Mucosa of descending colon (tissue), 3 donors: Measurements from ENCODE around the gene GPR142. TPM values are rescaled to one million over a fixed set of nuclear protein-coding genes. Genes with fewer than 3 reads are reported as not detected.

ENCODE experiments used
- ATAC-seq: fragments of 200-7000 bp; cut with Tn5 transposase; one replicate; pipeline ENCODE4 v1.9.1; 2020; ENCODE audit warnings: mild to moderate bottlenecking, moderate library complexity
- DNase-seq, 3 donors: peaks; one replicate each; pipeline ENCODE4 v3.0.0-alpha.2; 2020
- H3K36me3 ChIP-seq: fragments of 200-600 bp; one replicate; pipeline ENCODE4 v1.8.0; 2021; ENCODE audit warnings: low read depth, mild to moderate bottlenecking
- H3K4me1 ChIP-seq: fragments of 200-600 bp; one replicate; pipeline ENCODE4 v1.8.0; 2021; ENCODE audit warnings: low read depth, mild to moderate bottlenecking
- H3K4me3 ChIP-seq: fragments of 200-600 bp; one replicate; pipeline ENCODE4 v1.8.0; 2021; ENCODE audit warnings: mild to moderate bottlenecking
- H3K9me3 ChIP-seq: fragments of 200-600 bp; one replicate; pipeline ENCODE4 v1.8.0; 2021; ENCODE audit warnings: mild to moderate bottlenecking
- intact Hi-C, 2 donors: fragments of 100-400 bp; cut with DNase I in 1 of 2; cut with micrococcal nuclease in 1 of 2; formaldehyde crosslinking; loops; one replicate each; pipeline versions ENCODE4 v1.11.0 to v1.11.1; 2022; cut with DNase I, micrococcal nuclease
- total RNA-seq, 3 donors: library from RNA; stranded (reverse); fragmentation: NEBNext Ultra II Directional in 2 of 3; extraction: Animal tissue kit (Norgen Biotek cat#: 25700) in 2 of 3; gene quantifications; one replicate each; pipeline versions ENCODE4 v1.2.1 to v1.2.4, GENCODE V29; 2021 to 2023
- TF ChIP-seq, protein P1 (sequence below): fragments of 200-600 bp; IDR thresholded peaks from one replicate; pipeline ENCODE4 v1.8.0; 2022; ENCODE audit warnings: antibody characterized with exemption, mild to moderate bottlenecking
- donor health status: DM: no; HTN: no; CAD: no; lungs with moderate emphysema.
- donor health status: DM: no; HTN: no; CAD: no.
- donor health status: DM: no; HTN: yes; CAD: no.

The GPR142 gene
- total RNA-seq, 3 donors from 2014 or later: 0.17 TPM; not detected in 2

DNA sequence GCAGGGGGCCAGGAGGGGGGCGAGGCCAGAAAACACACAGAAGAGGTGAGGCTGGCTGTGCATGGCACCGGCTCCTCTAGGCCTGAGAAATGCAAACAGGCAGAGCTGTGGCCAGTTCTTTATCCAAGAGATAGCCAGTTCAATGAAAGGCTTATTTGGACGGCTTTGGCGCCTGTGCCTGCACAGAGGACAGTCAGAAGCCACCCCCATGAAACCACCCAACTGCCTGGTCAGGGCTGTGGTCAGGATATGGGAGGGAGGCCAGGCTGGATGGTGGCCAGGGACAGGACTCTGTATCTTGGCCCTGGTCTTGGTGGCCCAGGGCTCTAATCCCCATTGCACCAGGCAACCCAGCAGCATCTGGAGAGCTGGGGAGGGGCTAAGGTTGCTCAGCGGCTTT is 40.1 kb downstream of the GPR142 start:
- intact Hi-C loops: no loop called here
- H3K36me3 ChIP-seq: no peaks in the 10 kb centered on the region
- no peaks in the 10 kb centered on the region for H3K9me3 ChIP-seq
- H3K4me3 ChIP-seq: no peak overlapping the region
- H3K4me1 ChIP-seq: peaks cover 5% of the 10 kb centered on the region
- DNase-seq (no peak), ATAC-seq (no peak)
- TF ChIP-seq, protein P1, sequence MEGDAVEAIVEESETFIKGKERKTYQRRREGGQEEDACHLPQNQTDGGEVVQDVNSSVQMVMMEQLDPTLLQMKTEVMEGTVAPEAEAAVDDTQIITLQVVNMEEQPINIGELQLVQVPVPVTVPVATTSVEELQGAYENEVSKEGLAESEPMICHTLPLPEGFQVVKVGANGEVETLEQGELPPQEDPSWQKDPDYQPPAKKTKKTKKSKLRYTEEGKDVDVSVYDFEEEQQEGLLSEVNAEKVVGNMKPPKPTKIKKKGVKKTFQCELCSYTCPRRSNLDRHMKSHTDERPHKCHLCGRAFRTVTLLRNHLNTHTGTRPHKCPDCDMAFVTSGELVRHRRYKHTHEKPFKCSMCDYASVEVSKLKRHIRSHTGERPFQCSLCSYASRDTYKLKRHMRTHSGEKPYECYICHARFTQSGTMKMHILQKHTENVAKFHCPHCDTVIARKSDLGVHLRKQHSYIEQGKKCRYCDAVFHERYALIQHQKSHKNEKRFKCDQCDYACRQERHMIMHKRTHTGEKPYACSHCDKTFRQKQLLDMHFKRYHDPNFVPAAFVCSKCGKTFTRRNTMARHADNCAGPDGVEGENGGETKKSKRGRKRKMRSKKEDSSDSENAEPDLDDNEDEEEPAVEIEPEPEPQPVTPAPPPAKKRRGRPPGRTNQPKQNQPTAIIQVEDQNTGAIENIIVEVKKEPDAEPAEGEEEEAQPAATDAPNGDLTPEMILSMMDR: no peak

DNA sequence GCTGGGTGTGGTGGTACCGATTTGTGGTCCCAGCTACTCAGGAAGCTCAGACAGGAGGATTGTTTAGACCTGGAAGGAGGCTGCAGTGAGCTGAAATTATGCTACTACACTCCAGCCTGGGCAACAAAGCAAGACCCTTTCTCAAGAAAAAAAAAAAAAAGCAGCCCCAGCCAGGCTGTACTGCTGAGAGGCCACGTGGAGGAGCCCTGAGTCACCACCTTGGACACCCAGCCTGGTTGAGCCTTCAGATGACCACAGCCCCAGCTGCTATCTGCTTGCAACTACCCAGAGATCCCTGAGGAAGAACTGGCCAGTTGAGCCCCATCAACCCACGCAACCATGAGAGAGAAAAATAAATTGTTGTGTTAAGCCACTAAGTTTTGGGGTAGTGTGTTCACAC is 41.0 kb downstream of the GPR142 start:
- intact Hi-C loops: no loop called here
- H3K4me3 ChIP-seq: no peak overlapping the region
- ATAC-seq: peak; percentile 60
- TF ChIP-seq, protein P1: no peak
- no peak for DNase-seq
- peaks cover 5% of the 10 kb centered on the region for H3K4me1 ChIP-seq
- no peaks in the 10 kb centered on the region for H3K36me3 ChIP-seq
- no peaks in the 10 kb centered on the region for H3K9me3 ChIP-seq

DNA sequence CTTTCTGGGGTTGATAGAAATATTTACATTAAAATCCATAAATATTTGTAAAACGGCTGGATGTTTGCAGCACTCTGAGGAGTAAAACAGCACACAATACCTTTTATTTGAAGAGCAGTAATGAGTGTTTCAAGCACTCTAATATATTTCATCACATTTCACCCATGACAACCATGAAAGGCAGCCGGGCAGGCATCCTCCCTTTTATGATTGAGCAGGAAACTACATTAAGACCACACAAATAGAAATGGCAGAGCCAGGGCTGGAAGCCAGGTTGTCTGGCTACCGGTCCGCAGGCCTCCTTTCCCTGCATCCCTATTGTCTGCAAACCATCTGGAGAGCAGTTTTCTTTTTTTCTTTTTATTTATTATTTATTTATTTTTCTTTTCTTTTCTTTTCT is 41.5 kb downstream of the GPR142 start:
- ATAC-seq (peak; percentile 51), DNase-seq (no peak)
- TF ChIP-seq, protein P1: no peak
- no peaks in the 10 kb centered on the region for H3K36me3 ChIP-seq
- no peak overlapping the region for H3K4me3 ChIP-seq
- H3K9me3 ChIP-seq: no peaks in the 10 kb centered on the region
- H3K4me1 ChIP-seq: peaks cover 5% of the 10 kb centered on the region
- intact Hi-C loops: no loop called here

DNA sequence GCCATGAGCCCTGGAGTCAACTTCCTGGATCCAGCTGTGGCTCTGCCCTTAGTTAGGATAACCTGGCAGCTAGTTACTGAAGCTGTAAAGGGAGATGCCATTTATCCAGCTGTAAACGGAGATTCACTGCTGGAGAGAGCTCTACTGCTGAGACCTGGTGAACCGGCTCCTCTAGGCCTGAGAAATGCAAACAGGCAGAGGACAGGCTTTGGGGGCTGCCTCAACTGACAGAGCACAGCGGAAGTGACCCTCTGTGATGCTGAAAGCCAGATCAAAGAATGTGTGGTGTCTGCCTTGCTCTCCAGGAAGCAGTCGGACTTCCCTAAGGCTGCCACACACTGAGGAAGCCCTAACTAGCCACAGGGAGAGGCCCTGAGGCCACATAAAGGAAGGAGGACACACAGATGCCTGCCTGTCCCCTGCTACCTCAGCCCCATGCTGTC is 42.7 kb downstream of the GPR142 start:
- intact Hi-C loops: no loop called here
- Histone ChIP-seq H3K9me3 (no peaks in the 10 kb centered on the region), H3K36me3 (no peaks in the 10 kb centered on the region), H3K4me1 (peaks cover 5% of the 10 kb centered on the region), H3K4me3 (no peak overlapping the region)
- TF ChIP-seq, protein P1: no peak
- no peak for DNase-seq
- peak; percentile 74 for ATAC-seq

DNA sequence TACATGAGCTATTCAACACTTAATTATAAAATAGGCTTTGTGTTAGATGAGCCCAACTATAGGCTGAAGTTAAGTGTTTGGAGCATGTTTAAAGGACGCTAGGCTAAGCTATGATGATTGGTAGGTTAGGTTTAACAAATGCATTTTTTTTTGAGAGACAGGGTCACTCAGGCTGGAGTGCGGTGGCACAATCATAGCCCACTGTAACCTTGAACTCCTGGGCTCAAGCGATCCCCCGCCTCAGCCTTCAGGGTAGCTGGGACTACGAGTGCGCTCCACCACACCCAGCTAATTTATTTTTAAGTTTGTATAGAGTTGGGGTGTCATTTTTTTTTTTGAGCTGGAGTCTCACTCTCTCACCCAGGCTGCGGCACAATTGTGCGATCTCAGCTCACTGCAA is 45.3 kb downstream of the GPR142 start:
- DNase-seq (no peak), ATAC-seq (no peak)
- no peaks in the 10 kb centered on the region for H3K9me3 ChIP-seq
- intact Hi-C loops: no loop called here
- TF ChIP-seq, protein P1: no peak
- no peaks in the 10 kb centered on the region for H3K36me3 ChIP-seq
- H3K4me3 ChIP-seq: no peak overlapping the region
- H3K4me1 ChIP-seq: peaks cover 21% of the 10 kb centered on the region

DNA sequence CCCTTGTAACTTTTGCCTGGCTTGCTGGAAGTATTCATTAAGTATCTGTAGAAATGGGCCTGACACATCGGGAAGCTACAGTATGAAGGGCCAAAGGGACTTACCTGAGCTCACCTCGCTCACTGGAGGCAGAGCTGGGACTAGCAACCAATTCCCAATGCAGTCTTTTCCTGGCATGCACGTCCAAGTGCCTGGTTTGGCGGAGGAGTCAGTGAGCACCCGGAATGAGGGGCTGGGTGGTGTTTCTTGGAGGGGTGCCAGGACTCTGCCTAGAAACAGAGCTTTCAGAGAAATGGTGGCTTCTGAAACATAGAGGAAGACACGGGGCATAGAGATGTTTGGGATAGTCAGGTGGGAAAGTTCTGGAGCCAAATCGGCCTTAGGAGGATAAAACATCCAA is 46.2 kb downstream of the GPR142 start:
- DNase-seq (no peak), ATAC-seq (no peak)
- TF ChIP-seq, protein P1: no peak
- H3K36me3 ChIP-seq: no peaks in the 10 kb centered on the region
- H3K9me3 ChIP-seq: no peaks in the 10 kb centered on the region
- intact Hi-C loops: no loop called here
- H3K4me1 ChIP-seq: peaks cover 25% of the 10 kb centered on the region
- H3K4me3 ChIP-seq: no peak overlapping the region
